ENCODE measurements around the gene HAGH.

HAGH gene

DNA sequence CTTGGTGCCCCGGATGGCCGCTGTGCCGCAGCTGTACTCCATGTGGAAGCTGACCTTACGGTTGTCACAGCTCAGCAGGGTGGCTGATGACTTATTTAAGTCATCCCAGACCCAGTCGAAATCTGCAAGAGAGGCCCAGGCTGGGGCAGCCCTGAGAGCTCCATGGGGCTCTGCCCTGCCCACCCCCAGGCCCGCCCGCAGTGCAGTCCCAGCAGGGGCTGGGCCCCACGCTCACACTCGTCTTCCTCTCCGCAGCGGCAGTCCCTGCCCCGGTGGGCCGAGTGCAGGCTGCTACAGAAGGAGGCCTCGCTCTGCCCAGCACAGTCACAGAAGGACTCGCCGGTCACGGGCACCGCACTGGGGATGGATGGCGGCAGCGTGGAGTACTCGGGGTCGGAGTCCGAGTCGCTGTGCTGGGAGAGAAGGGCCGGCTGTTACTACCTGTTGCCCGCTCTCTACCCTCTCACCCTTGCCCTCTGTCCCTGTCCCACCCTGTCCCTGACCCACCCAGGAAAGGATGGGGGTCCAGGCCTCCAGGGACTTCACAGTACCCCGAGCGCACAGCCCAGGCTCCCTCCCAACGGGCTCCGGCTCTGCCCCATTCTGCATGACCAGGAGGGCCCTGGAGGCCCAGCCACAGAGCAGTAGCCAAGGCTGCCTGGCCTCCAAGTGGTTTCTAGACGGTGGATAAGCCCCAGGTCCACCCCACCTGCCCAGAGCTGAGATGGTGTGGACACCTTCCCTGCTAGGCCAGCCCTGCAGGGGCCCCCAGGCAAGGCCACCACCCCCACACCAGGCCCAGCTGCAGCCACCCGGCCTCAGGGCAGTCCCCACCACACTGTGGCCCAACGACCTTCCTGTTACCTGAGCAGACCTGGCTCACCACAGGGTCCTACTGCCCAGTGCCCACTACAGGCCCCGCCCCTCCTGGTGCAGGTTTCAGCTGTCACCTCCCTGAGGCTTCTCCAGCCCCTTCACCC, 48.1 kb downstream of the HAGH start:
- TF ChIP-seq CTCF (conservative IDR thresholded peaks at IDR 0.05), result no peak
- H3K27ac ChIP-seq, result peak overlapping the region; percentile 77; the same call in 1 of the 2 replicates

- no peak overlapping the region for H3K27ac ChIP-seq
- TF ChIP-seq CTCF (conservative IDR thresholded peaks at IDR 0.05), result no peak
Measured at GRCh38 chr16:1777375-1778199, 49.0 kb downstream of the HAGH start.

- no peak overlapping the region for H3K27ac ChIP-seq
- no peak for TF ChIP-seq CTCF (conservative IDR thresholded peaks at IDR 0.05)
Measured at GRCh38 chr16:1776991-1777374, 49.6 kb downstream of the HAGH start.

GRCh38 chr16:1776672-1776955, 50.0 kb downstream of the HAGH start:
- TF ChIP-seq CTCF (conservative IDR thresholded peaks at IDR 0.05), result no peak
- no peak overlapping the region for H3K27ac ChIP-seq

GRCh38 chr16:1775846-1776671, 50.6 kb downstream of the HAGH start:
- no peak for TF ChIP-seq CTCF (conservative IDR thresholded peaks at IDR 0.05)
- no peak overlapping the region for H3K27ac ChIP-seq

DNA sequence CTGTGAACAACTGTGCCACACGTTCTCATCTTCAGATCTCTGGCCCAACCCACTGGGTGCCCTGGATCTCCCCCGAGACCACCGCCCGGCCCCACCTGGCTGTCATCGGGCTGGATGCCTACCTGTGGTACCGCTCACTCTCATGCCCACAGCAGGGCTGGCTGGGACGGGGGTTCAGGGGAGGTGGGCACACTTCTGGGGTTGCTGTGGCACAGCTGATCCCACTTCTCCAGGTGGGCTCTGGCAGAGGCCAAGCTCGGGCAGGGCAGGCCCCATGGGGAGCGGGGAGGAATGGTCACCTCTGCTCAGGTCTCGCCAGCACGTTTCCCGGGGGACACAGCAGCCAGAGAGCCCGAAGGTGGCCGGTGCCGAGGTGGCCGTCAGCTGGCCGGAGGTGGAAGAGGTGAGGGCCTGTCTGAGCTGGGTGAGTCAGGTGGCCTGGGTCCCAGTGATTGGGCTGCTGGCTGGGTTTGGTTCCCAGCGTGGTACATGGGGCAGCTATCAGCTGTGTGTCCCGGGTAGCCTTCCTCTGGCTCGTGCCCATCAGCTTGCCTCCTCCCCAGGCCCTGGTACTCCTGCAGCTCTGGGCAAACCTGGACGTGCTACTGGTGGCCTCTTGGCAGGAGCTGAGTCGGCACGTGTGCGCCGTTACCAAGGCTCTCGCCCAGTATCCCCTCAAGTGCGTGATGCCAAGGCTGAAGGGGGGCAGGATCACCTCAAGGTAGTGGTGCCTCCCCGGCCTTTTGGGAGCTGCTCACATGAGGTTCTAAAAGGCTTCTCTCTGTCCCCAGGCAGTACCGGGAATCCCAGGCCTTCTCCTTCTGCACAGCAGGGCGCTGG, 51.4 kb downstream of the HAGH start:
- no peak for TF ChIP-seq CTCF (conservative IDR thresholded peaks at IDR 0.05)
- peak overlapping the region; percentile 88; the same call in 1 of the 2 replicates for H3K27ac ChIP-seq

All from VCaP (cell line).